Ovary (tissue), 3 donors: Measurements from ENCODE around the gene ABCA1.

Experiments
- CTCF ChIP-seq, 3 donors: fragments of 450-650 bp in 2 of 3; fragments of 200-600 bp in 1 of 3; IDR thresholded peaks; one replicate each; pipeline versions ENCODE4 v1.5.1 to v1.8.0; 2016 to 2022; ENCODE audit warnings: antibody characterized with exemption in 3 of 3, mild to moderate bottlenecking in 1 of 3
- EP300 ChIP-seq: sonication (generic); formaldehyde crosslinking; IDR thresholded peaks from one replicate; pipeline ENCODE4 v1.6.1; 2017; ENCODE audit warnings: antibody characterized with exemption
- POLR2A ChIP-seq: fragments of 450-650 bp; IDR thresholded peaks from one replicate; pipeline ENCODE4 v1.6.1; 2017; ENCODE audit warnings: antibody characterized with exemption, mild to moderate bottlenecking, moderate library complexity
- donor health status: DM: no; HTN: no; CAD: no.

DNA sequence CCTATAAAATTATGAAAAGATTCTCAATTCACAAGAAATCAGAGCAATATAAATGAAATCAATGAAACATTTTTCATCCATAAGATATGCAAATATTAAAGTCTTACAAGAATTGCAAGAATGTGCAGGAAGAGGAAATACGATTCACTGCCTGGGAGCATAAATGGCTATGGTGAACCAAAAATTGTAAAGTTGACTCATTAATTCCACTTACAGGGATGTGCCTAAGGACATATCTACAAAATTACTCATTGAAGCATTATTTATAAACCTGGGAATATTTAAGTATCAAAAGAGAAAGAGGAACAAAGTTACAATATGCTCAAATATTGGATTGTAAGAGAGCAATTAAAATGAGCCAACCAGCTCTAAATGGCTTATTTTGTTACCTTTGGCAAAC lies 187.3 kb downstream of the ABCA1 start:
- TF ChIP-seq POLR2A: no peak
- no peak for TF ChIP-seq CTCF (IDR thresholded peaks at IDR 0.05)
- TF ChIP-seq EP300: no peak
